Stimulated activated naive B cell treated with anti-CD40 and anti-IgM and Interleukin-4, amounts not matched to agents 10 μg/mL and 1 μg/mL and 100 μg/mL, for 72 hours (primary cell): ENCODE data around the gene ADIPOR2.
A peak's percentile ranks its signal among the peaks of the same experiment; 100 is the strongest.
"Not testable (repeated sequence)": the region's sequence is repeated elsewhere in the genome, so short reads cannot be mapped to it uniquely, and the experiment has no call there.

Experiments
- ATAC-seq, 2 donors: fragments of 150-1000 bp; cut with Tn5 transposase; replicated peaks; 2 replicates each; pipeline ENCODE4 v1.10.0; 2021; ENCODE audit warnings: moderate library complexity in 1 of 2
- DNase-seq: peaks from one replicate; pipeline ENCODE4 v3.0.0; 2021
- H3K27ac Mint-ChIP-seq: one replicate; pipeline ENCODE4 v1.8.0; 2022; ENCODE audit warnings: mild to moderate bottlenecking, mixed read lengths
- H3K27me3 Mint-ChIP-seq, 2 donors: one replicate each; pipeline ENCODE4 v1.8.0; 2022; ENCODE audit warnings: mixed read lengths in 2 of 2
- H3K36me3 Mint-ChIP-seq, 2 donors: one replicate each; pipeline ENCODE4 v1.8.0; 2022; ENCODE audit warnings: mixed read lengths in 2 of 2, mild to moderate bottlenecking in 1 of 2
- H3K4me1 Mint-ChIP-seq, 2 donors: one replicate each; pipeline ENCODE4 v1.8.0; 2022; ENCODE audit warnings: mixed read lengths in 2 of 2, mild to moderate bottlenecking in 1 of 2
- H3K4me3 Mint-ChIP-seq, 2 donors: one replicate each; pipeline ENCODE4 v1.8.0; 2022; ENCODE audit warnings: mild to moderate bottlenecking in 2 of 2, mixed read lengths in 2 of 2, moderate library complexity in 1 of 2
- H3K9me3 Mint-ChIP-seq, 2 donors: one replicate each; pipeline ENCODE4 v1.8.0; 2022; ENCODE audit warnings: mixed read lengths in 2 of 2, mild to moderate bottlenecking in 1 of 2

ADIPOR2 gene

GRCh38 chr12:1681493-1681807 is 9.4 kb upstream of the ADIPOR2 start:
- Mint-ChIP-seq H3K36me3 (no peaks in the 10 kb centered on the region), H3K4me1 (no peaks in the 10 kb centered on the region), H3K4me3 (no peak overlapping the region), H3K27ac (no peak overlapping the region), H3K9me3 (no peaks in the 10 kb centered on the region), H3K27me3 (peaks cover 4 to 9% of the 10 kb centered on the region in 2 donors)
- DNase-seq (no peak), ATAC-seq (no peak)

GRCh38 chr12:1688086-1688710 is 2.7 kb upstream of the ADIPOR2 start:
- peaks cover 12 to 29% of the 10 kb centered on the region in 2 donors for H3K4me1 Mint-ChIP-seq
- H3K36me3 Mint-ChIP-seq, result no peaks in the 10 kb centered on the region
- no peaks in the 10 kb centered on the region for H3K9me3 Mint-ChIP-seq
- no peak for DNase-seq
- ATAC-seq, result no peak
- H3K27ac Mint-ChIP-seq, result no peak overlapping the region
- no peak overlapping the region for H3K4me3 Mint-ChIP-seq
- peaks cover 4% of the 10 kb centered on the region in 2 donors for H3K27me3 Mint-ChIP-seq

GRCh38 chr12:1691123-1692007 is 495 bp downstream of the ADIPOR2 start:
- H3K4me3 Mint-ChIP-seq, result peak overlapping the region; percentile 93 to 98
- H3K9me3 Mint-ChIP-seq, result no peaks in the 10 kb centered on the region
- ATAC-seq (peak; percentile 44 to 45), DNase-seq (peak; percentile 24)
- H3K27ac Mint-ChIP-seq, result peak overlapping the region; percentile 99
- peaks cover 6 to 10% of the 10 kb centered on the region in 2 donors for H3K36me3 Mint-ChIP-seq
- H3K27me3 Mint-ChIP-seq, result no peaks in the 10 kb centered on the region
- peaks cover 18 to 43% of the 10 kb centered on the region in 2 donors for H3K4me1 Mint-ChIP-seq

- Mint-ChIP-seq H3K9me3 (no peaks in the 10 kb centered on the region), H3K27ac (peak overlapping the region; percentile 99), H3K4me3 (peak overlapping the region; percentile 93 to 98), H3K4me1 (peaks cover 25 to 52% of the 10 kb centered on the region in 2 donors), H3K36me3 (peaks cover 10 to 17% of the 10 kb centered on the region in 2 donors), H3K27me3 (no peaks in the 10 kb centered on the region)
- DNase-seq (no peak), ATAC-seq (no peak)
Observed at GRCh38 chr12:1692226-1692625, 1.4 kb downstream of the ADIPOR2 start.

GRCh38 chr12:1692895-1693610 is 2.2 kb downstream of the ADIPOR2 start:
- no peaks in the 10 kb centered on the region for H3K9me3 Mint-ChIP-seq
- H3K27ac Mint-ChIP-seq, result no peak overlapping the region
- peaks cover 13 to 23% of the 10 kb centered on the region in 2 donors for H3K36me3 Mint-ChIP-seq
- peak overlapping the region; percentile 40 to 59 for H3K4me3 Mint-ChIP-seq
- no peaks in the 10 kb centered on the region for H3K27me3 Mint-ChIP-seq
- H3K4me1 Mint-ChIP-seq, result peaks cover 32 to 60% of the 10 kb centered on the region in 2 donors
- ATAC-seq (no peak), DNase-seq (no peak)

GRCh38 chr12:1695097-1695496 is 4.2 kb downstream of the ADIPOR2 start:
- Mint-ChIP-seq H3K4me1 (peaks cover 29 to 66% of the 10 kb centered on the region in 2 donors), H3K36me3 (peaks cover 17 to 29% of the 10 kb centered on the region in 2 donors)
- H3K27me3 Mint-ChIP-seq, H3K9me3 Mint-ChIP-seq, H3K27ac Mint-ChIP-seq, H3K4me3 Mint-ChIP-seq, DNase-seq, ATAC-seq: not testable (repeated sequence)

- no peak for ATAC-seq
- Mint-ChIP-seq H3K4me1 (peaks cover 27 to 63% of the 10 kb centered on the region in 2 donors), H3K9me3 (no peaks in the 10 kb centered on the region), H3K36me3 (peaks cover 17 to 35% of the 10 kb centered on the region in 2 donors), H3K27me3 (no peaks in the 10 kb centered on the region), H3K4me3 (peak overlapping the region in 1 of 2 donors; percentile 23), H3K27ac (no peak overlapping the region)
- no peak for DNase-seq
Observed at GRCh38 chr12:1695886-1696670, 5.2 kb downstream of the ADIPOR2 start.

- no peak for ATAC-seq
- Mint-ChIP-seq H3K27me3 (no peaks in the 10 kb centered on the region), H3K9me3 (no peaks in the 10 kb centered on the region), H3K4me3 (no peak overlapping the region), H3K4me1 (peaks cover 27 to 61% of the 10 kb centered on the region in 2 donors), H3K27ac (no peak overlapping the region), H3K36me3 (peaks cover 17 to 35% of the 10 kb centered on the region in 2 donors)
- DNase-seq, result no peak
Observed at GRCh38 chr12:1696800-1697199, 5.9 kb downstream of the ADIPOR2 start.

- H3K4me1 Mint-ChIP-seq, result peaks cover 27 to 61% of the 10 kb centered on the region in 2 donors
- no peak overlapping the region for H3K4me3 Mint-ChIP-seq
- H3K27me3 Mint-ChIP-seq, result no peaks in the 10 kb centered on the region
- H3K9me3 Mint-ChIP-seq, result no peaks in the 10 kb centered on the region
- H3K36me3 Mint-ChIP-seq, result peaks cover 17 to 38% of the 10 kb centered on the region in 2 donors
- ATAC-seq, result no peak
- no peak for DNase-seq
- no peak overlapping the region for H3K27ac Mint-ChIP-seq
Observed at GRCh38 chr12:1697271-1697670, 6.4 kb downstream of the ADIPOR2 start.

- ATAC-seq (no peak), DNase-seq (no peak)
- no peaks in the 10 kb centered on the region for H3K27me3 Mint-ChIP-seq
- no peak overlapping the region for H3K27ac Mint-ChIP-seq
- no peaks in the 10 kb centered on the region for H3K9me3 Mint-ChIP-seq
- H3K4me3 Mint-ChIP-seq, result no peak overlapping the region
- peaks cover 24 to 51% of the 10 kb centered on the region in 2 donors for H3K4me1 Mint-ChIP-seq
- peaks cover 20 to 39% of the 10 kb centered on the region in 2 donors for H3K36me3 Mint-ChIP-seq
Observed at GRCh38 chr12:1698720-1699119, 7.8 kb downstream of the ADIPOR2 start.

- Mint-ChIP-seq H3K27ac (no peak overlapping the region), H3K36me3 (peaks cover 14 to 26% of the 10 kb centered on the region in 2 donors), H3K4me3 (no peak overlapping the region), H3K9me3 (no peaks in the 10 kb centered on the region), H3K4me1 (peaks cover 13 to 44% of the 10 kb centered on the region in 2 donors), H3K27me3 (no peaks in the 10 kb centered on the region)
- DNase-seq (no peak), ATAC-seq (no peak)
Observed at GRCh38 chr12:1702713-1703112, 11.8 kb downstream of the ADIPOR2 start.

- H3K4me1 Mint-ChIP-seq, result peaks cover 10 to 46% of the 10 kb centered on the region in 2 donors
- no peak for ATAC-seq
Observed at GRCh38 chr12:1703771-1704722, 13.2 kb downstream of the ADIPOR2 start.

More at GRCh38 chr12:1703771-1704722, 13.2 kb downstream of the ADIPOR2 start:
- H3K27me3 Mint-ChIP-seq, result no peaks in the 10 kb centered on the region
- H3K9me3 Mint-ChIP-seq, result no peaks in the 10 kb centered on the region
- H3K4me3 Mint-ChIP-seq, result no peak overlapping the region
- H3K27ac Mint-ChIP-seq, result no peak overlapping the region
- DNase-seq, result no peak
- H3K36me3 Mint-ChIP-seq, result peaks cover 14 to 20% of the 10 kb centered on the region in 2 donors
